ENCODE measurements around the gene URGCP.

DNA sequence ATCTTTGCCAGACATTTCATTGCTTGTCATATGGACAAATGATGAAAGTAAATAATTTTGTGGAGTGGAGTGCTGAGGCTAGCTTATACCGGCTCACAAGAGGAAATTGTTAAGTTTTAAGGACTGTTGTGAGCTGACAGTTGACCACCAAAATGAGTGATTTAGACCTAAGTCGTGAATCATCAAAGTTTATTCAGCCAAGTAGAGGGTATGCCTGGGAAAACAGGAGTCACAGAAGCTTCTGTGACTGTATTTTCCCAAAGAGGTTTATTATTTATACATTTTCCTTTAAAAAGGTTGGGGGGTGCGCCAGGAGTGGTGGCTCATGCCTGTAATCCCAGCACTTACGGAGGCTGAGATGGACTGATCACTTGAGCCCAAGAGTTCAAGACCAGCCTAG, 58.9 kb downstream of the URGCP start:
- TF ChIP-seq, protein P1, sequence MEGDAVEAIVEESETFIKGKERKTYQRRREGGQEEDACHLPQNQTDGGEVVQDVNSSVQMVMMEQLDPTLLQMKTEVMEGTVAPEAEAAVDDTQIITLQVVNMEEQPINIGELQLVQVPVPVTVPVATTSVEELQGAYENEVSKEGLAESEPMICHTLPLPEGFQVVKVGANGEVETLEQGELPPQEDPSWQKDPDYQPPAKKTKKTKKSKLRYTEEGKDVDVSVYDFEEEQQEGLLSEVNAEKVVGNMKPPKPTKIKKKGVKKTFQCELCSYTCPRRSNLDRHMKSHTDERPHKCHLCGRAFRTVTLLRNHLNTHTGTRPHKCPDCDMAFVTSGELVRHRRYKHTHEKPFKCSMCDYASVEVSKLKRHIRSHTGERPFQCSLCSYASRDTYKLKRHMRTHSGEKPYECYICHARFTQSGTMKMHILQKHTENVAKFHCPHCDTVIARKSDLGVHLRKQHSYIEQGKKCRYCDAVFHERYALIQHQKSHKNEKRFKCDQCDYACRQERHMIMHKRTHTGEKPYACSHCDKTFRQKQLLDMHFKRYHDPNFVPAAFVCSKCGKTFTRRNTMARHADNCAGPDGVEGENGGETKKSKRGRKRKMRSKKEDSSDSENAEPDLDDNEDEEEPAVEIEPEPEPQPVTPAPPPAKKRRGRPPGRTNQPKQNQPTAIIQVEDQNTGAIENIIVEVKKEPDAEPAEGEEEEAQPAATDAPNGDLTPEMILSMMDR (IDR thresholded peaks at IDR 0.05; ENCODE audit: low read length): no peak
- TF ChIP-seq EZH2 (IDR thresholded peaks at IDR 0.05; ENCODE audit: borderline replicate concordance, low read length): no peak
